Caki2 (cell line): Measurements from ENCODE around the gene SARDH. TPM values are rescaled to one million over a fixed set of nuclear protein-coding genes. Genes with fewer than 3 reads are reported as not detected.
"Not testable (repeated sequence)": the region's sequence is repeated elsewhere in the genome, so short reads cannot be mapped to it uniquely, and the experiment has no call there.

Source experiments
- DNase-seq: peaks from one replicate; pipeline ENCODE4 v3.0.0-alpha.2; 2015; ENCODE audit warnings: low read depth
- in situ Hi-C: cut with HindIII; loops from 2 replicates; pipeline ENCODE4 v1.10.0; 2016; ENCODE audit warnings: low sequenced_read_pairs, low pct_unique_long_range_greater_than_20kb, mixed read lengths
- total RNA-seq: library from RNA; depleted of rRNA; stranded (reverse); fragments of >200 nt; shearing (Covaris generic); gene quantifications from 2 replicates; pipeline ENCODE4 v1.2.3, GENCODE V29; 2014; ENCODE audit warnings: low replicate concordance

The SARDH gene
- total RNA-seq, 1 experiment from 2014 or later: 13.0 TPM

- no peak for DNase-seq
- in situ Hi-C loops: no loop called here
These were observed 25.4 kb upstream of the SARDH start for GRCh38 chr9:133763272-133764183.

- DNase-seq: no peak
- in situ Hi-C loops: no loop called here
These were observed 24.5 kb upstream of the SARDH start for GRCh38 chr9:133762488-133763271.

GRCh38 chr9:133761641-133762248 is 23.6 kb upstream of the SARDH start:
- in situ Hi-C loops: no loop called here

GRCh38 chr9:133760713-133761290 is 22.6 kb upstream of the SARDH start:
- DNase-seq: no peak
- in situ Hi-C loops: no loop called here

More at GRCh38 chr9:133761641-133762248, 23.6 kb upstream of the SARDH start:
- DNase-seq: no peak

GRCh38 chr9:133759946-133760345 is 21.8 kb upstream of the SARDH start:
- in situ Hi-C loops: no loop called here
- no peak for DNase-seq

GRCh38 chr9:133759146-133759900 is 21.2 kb upstream of the SARDH start:
- in situ Hi-C loops: no loop called here
- DNase-seq: no peak

- no peak for DNase-seq
- in situ Hi-C loops: no loop called here
These were observed 20.1 kb upstream of the SARDH start for GRCh38 chr9:133758228-133758627.

- DNase-seq: no peak
- in situ Hi-C loops: no loop called here
These were observed 16.6 kb upstream of the SARDH start for GRCh38 chr9:133754688-133755227.

- DNase-seq: no peak
- in situ Hi-C loops: no loop called here
These were observed 16.0 kb upstream of the SARDH start for GRCh38 chr9:133754187-133754586.

- DNase-seq: no peak
- in situ Hi-C loops: no loop called here
These were observed 14.7 kb upstream of the SARDH start for GRCh38 chr9:133752739-133753446.

GRCh38 chr9:133750982-133751649 is 13.0 kb upstream of the SARDH start:
- DNase-seq: no peak
- in situ Hi-C loops: no loop called here

GRCh38 chr9:133747309-133747708 is 9.2 kb upstream of the SARDH start:
- in situ Hi-C loops: no loop called here
- DNase-seq: no peak

GRCh38 chr9:133744528-133744927 is 6.4 kb upstream of the SARDH start:
- DNase-seq, in situ Hi-C loops: not testable (repeated sequence)

- in situ Hi-C loops: no loop called here
These were observed 4.8 kb upstream of the SARDH start for GRCh38 chr9:133742849-133743444.

GRCh38 chr9:133742251-133742650 is 4.1 kb upstream of the SARDH start:
- no peak for DNase-seq
- in situ Hi-C loops: no loop called here

More at GRCh38 chr9:133742849-133743444, 4.8 kb upstream of the SARDH start:
- peak; percentile 65 for DNase-seq

GRCh38 chr9:133741716-133742115 is 3.6 kb upstream of the SARDH start:
- no peak for DNase-seq
- in situ Hi-C loops: no loop called here
